GM12878 (cell line): ENCODE measurements around the gene CYTH3. TPM values are rescaled to one million over a fixed set of nuclear protein-coding genes. Genes with fewer than 3 reads are reported as not detected.

Experiments
- ATAC-seq: fragments of 200-7000 bp; cut with Tn5 transposase; 3 replicates; pipeline ENCODE4 v1.9.1; 2020; ENCODE audit warnings: mild to moderate bottlenecking, moderate library complexity
- BruUV-seq: library from RNA; stranded (reverse); fragments of 400-500 nt; replicated peaks from 2 replicates; lab custom pipeline; 2021; lab: Mats Ljungman, UMichigan
- CTCF ChIA-PET: fragments of 300-600 bp; sonication (Branson Sonifier 250); formaldehyde crosslinking; extraction: SDS; loops from one replicate; lab custom pipeline; 2021; ENCODE audit warnings: inconsistent platforms; lab: Yijun Ruan, JAX
- POLR2A ChIA-PET: fragments of 350-600 bp; formaldehyde crosslinking; extraction: SDS; loops from one replicate; lab custom pipeline; 2021; ENCODE audit warnings: inconsistent platforms; lab: Charles Lee
- RAD21 ChIA-PET: fragments of 300-600 bp; sonication (Branson Sonifier 250); formaldehyde crosslinking; loops from one replicate; lab custom pipeline; 2023; ENCODE audit warnings: antibody characterized with exemption; ENCODE audit not compliant: unreplicated experiment; lab: Charles Lee
- SMC1A ChIA-PET: fragments of 300-600 bp; sonication (Branson Sonifier 250); formaldehyde crosslinking; loops from one replicate; lab custom pipeline; 2023; ENCODE audit not compliant: unreplicated experiment, uncharacterized antibody; lab: Charles Lee
- DNase-seq: peaks from one replicate; pipeline ENCODE4 v3.0.0-alpha.2; 2011; ENCODE audit warnings: low read depth, low spot score
- FAIRE-seq: peaks from 3 replicates; lab custom pipeline; 2011; peaks lifted over from hg19 to GRCh38; lab: Jason Lieb, UNC
- H2AFZ ChIP-seq: 2 replicates; pipeline ENCODE4 v1.6.0; 2011; ENCODE audit warnings: low read depth, low read length, control low read depth; ENCODE audit not compliant: control insufficient read depth
- H3K27ac ChIP-seq: 2 replicates; pipeline ENCODE4 v1.5.1; 2011; ENCODE audit warnings: control low read depth; ENCODE audit not compliant: control insufficient read depth, insufficient read depth
- H3K27me3 ChIP-seq, 2 experiments: replicated peaks in 1 of 2; 2 replicates each; pipeline versions ENCODE4 v1.6.0 to v1.6.1; 2011; ENCODE audit warnings: low read length in 1 of 2; ENCODE audit not compliant: control insufficient read depth in 2 of 2, insufficient read depth in 2 of 2
- H3K36me3 ChIP-seq, 2 experiments: 2 replicates each; pipeline ENCODE4 v1.5.1; 2011; ENCODE audit warnings: low read length in 1 of 2; ENCODE audit not compliant: control insufficient read depth in 2 of 2, insufficient read depth in 2 of 2
- H3K4me1 ChIP-seq: 2 replicates; pipeline ENCODE4 v1.6.1; 2011; ENCODE audit warnings: mild to moderate bottlenecking, low read length, moderate library complexity, mixed read lengths; ENCODE audit not compliant: control insufficient read depth, insufficient read depth
- H3K4me2 ChIP-seq: 2 replicates; pipeline ENCODE4 v1.6.0; 2011; ENCODE audit warnings: control low read depth; ENCODE audit not compliant: control insufficient read depth, insufficient read depth
- H3K4me3 ChIP-seq: fragments of 200-600 bp; sonication (generic); 2 replicates; pipeline ENCODE4 v1.5.1; 2016
- H3K79me2 ChIP-seq: 2 replicates; pipeline ENCODE4 v1.6.0; 2011; ENCODE audit warnings: low read length; ENCODE audit not compliant: control insufficient read depth, insufficient read depth
- H3K9ac ChIP-seq: 2 replicates; pipeline ENCODE4 v1.8.0; 2011; ENCODE audit warnings: low read length, control low read depth, mixed read lengths; ENCODE audit not compliant: control insufficient read depth, insufficient read depth
- H3K9me3 ChIP-seq: replicated peaks from 3 replicates; pipeline ENCODE4 v1.5.1; 2011; ENCODE audit warnings: mild to moderate bottlenecking, low read length; ENCODE audit not compliant: control insufficient read depth, insufficient read depth
- H4K20me1 ChIP-seq: 2 replicates; pipeline ENCODE4 v1.6.0; 2011; ENCODE audit not compliant: control insufficient read depth, insufficient read depth
- ASH2L ChIP-seq: fragments of 300-600, 200-600 bp; sonication (generic); IDR thresholded peaks from 2 replicates; pipeline ENCODE4 v1.6.1; 2017; ENCODE audit warnings: low read depth, mild to moderate bottlenecking, borderline replicate concordance
- CEBPB ChIP-seq, 2 experiments: fragments of 150-350 bp in 1 of 2; IDR thresholded peaks; 2 replicates each; pipeline ENCODE4 v1.6.1; 2012 to 2014; ENCODE audit warnings: low read depth in 2 of 2, low read length in 2 of 2, borderline replicate concordance in 1 of 2, inconsistent platforms in 1 of 2
- CREB1 ChIP-seq: IDR thresholded peaks from 2 replicates; pipeline ENCODE4 v1.6.1; 2012; ENCODE audit warnings: low read depth, mild to moderate bottlenecking, inconsistent platforms
- EED ChIP-seq: sonication (generic); IDR thresholded peaks from 2 replicates; pipeline ENCODE4 v1.6.1; 2016; ENCODE audit warnings: antibody characterized with exemption, low read depth
- FOS ChIP-seq: IDR thresholded peaks from 3 replicates; pipeline ENCODE4 v1.6.1; 2011; ENCODE audit warnings: borderline replicate concordance; ENCODE audit not compliant: insufficient read length; ENCODE audit errors: extremely low read depth
- PML ChIP-seq: IDR thresholded peaks from 2 replicates; pipeline ENCODE4 v1.6.1; 2012; ENCODE audit warnings: low read length, inconsistent platforms
- SMAD5 ChIP-seq: IDR thresholded peaks from 2 replicates; pipeline ENCODE4 v1.6.1; 2016; ENCODE audit warnings: antibody characterized with exemption, low read depth
- WGBS: methylation state at CpG from one replicate; pipeline ENCODE4 v1.1.6; 2016; ENCODE audit warnings: low lambda C conversion rate; ENCODE audit not compliant: insufficient replicate concordance, insufficient coverage; ENCODE audit errors: missing lambda C conversion rate; 5-methylcytosine and 5-hydroxymethylcytosine counted together
- in situ Hi-C: fragments of 300-500 bp; cut with MboI; formaldehyde crosslinking; loops from 9 replicates; pipeline ENCODE4 v1.14.3; 2018; ENCODE audit warnings: mixed read lengths
- intact Hi-C: fragments of 100-400 bp; cut with micrococcal nuclease; formaldehyde crosslinking; loops from one replicate; pipeline ENCODE4 v1.14.2; 2022; ENCODE audit not compliant: unreplicated experiment
- polyA plus RNA-seq, 11 experiments: library from polyadenylated mRNA; depleted of rRNA in 4 of 11; unstranded in 6 of 11; stranded (reverse) in 5 of 11; fragments of >200 nt; fragmentation: Nextera tagmentation in 4 of 11; fragmentation: Illumina TruSeq in 1 of 11; extraction: Ambion mirVana in 4 of 11; extraction: Trizol in 1 of 11; gene quantifications; 1 replicate in 1 of 11; 2 replicates in 10 of 11; pipeline versions ENCODE4 v1.2.1 to v1.2.3, GENCODE V29; 2011 to 2016; ENCODE audit warnings: inconsistent platforms in 2 of 11, missing spikeins in 2 of 11, low read depth in 1 of 11
- total RNA-seq, 4 experiments: library from RNA; depleted of rRNA in 3 of 4; stranded (reverse); fragments of >200 nt in 3 of 4; fragmentation: Illumina TruSeq in 1 of 4; extraction: Trizol in 1 of 4; gene quantifications; 2 replicates each; pipeline versions ENCODE4 v1.2.1 to v1.2.3, GENCODE V29; 2013 to 2021
- TF ChIP-seq, protein P1 (sequence below): fragments of 450-650 bp; IDR thresholded peaks from 2 replicates; pipeline ENCODE4 v1.6.1; 2018; ENCODE audit warnings: borderline replicate concordance, mild to moderate bottlenecking; ENCODE audit not compliant: partially characterized antibody

Gene CYTH3
- total and polyA plus RNA-seq, 10 of the 15 experiments (the other 5 are each of a cell fraction or from before 2014, with no cell fraction given) = 0.45 to 28.2 (median 15.7) TPM

DNA sequence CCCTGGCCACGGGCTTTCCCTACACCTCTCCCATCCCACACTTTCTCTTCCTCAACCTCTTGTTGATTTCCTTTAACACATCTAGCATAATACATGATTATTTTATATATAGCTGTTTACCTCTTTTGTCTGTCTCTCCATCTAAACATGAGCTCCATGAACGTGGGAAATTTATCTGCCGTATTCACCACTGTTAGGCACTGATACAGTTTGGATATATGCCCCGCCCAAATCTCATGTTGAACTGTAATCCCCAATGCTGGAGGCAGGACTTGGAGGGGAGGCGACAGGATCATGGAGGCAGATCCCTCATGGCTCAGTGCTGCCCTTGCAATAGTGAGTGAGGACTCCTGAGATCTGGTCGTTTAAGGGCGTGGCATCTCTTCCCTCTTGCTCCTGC lies 5.7 kb downstream of the CYTH3 start:
- peak overlapping the region; percentile 46 for H3K4me2 ChIP-seq
- CTCF ChIA-PET = interaction anchor here (1.1 to 1.7 kb wide), 6 partner anchors 9 to 128 kb away, joined by 3 to 6 read pairs (median 4); no protein-coding TSS in a partner anchor
- peaks cover 3% of the 10 kb centered on the region; the same call in 2 of the 3 replicates for H3K9me3 ChIP-seq
- peaks cover 53% of the 10 kb centered on the region for H3K79me2 ChIP-seq
- H3K27me3 ChIP-seq = no peaks in the 10 kb centered on the region
- no peak overlapping the region for H3K4me3 ChIP-seq
- TF ChIP-seq SMAD5 = no peak
- TF ChIP-seq CEBPB (IDR thresholded peaks at IDR 0.05; ENCODE audit: borderline replicate concordance in 1 of 2, low read depth in 2 of 2, low read length in 2 of 2) = no peak
- TF ChIP-seq, protein P1, sequence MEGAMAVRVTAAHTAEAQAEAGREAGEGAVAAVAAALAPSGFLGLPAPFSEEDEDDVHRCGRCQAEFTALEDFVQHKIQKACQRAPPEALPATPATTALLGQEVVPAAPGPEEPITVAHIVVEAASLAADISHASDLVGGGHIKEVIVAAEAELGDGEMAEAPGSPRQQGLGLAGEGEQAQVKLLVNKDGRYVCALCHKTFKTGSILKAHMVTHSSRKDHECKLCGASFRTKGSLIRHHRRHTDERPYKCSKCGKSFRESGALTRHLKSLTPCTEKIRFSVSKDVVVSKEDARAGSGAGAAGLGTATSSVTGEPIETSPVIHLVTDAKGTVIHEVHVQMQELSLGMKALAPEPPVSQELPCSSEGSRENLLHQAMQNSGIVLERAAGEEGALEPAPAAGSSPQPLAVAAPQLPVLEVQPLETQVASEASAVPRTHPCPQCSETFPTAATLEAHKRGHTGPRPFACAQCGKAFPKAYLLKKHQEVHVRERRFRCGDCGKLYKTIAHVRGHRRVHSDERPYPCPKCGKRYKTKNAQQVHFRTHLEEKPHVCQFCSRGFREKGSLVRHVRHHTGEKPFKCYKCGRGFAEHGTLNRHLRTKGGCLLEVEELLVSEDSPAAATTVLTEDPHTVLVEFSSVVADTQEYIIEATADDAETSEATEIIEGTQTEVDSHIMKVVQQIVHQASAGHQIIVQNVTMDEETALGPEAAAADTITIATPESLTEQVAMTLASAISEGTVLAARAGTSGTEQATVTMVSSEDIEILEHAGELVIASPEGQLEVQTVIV = no peak
- TF ChIP-seq EED = no peak
- TF ChIP-seq FOS = no peak
- TF ChIP-seq PML = no peak
- no peak for TF ChIP-seq CREB1
- TF ChIP-seq ASH2L = no peak
- ATAC-seq (no peak), FAIRE-seq (no peak), DNase-seq (no peak)
- no peak overlapping the region for H3K9ac ChIP-seq
- 78% methylated on average over 7 of the region's 7 CpGs for WGBS
- no peak overlapping the region for H2AFZ ChIP-seq
- in situ Hi-C loops (loop anchor here (25.0 kb wide), 1 partner anchor 1871 kb away; no protein-coding TSS in a partner anchor), intact Hi-C loops (no loop called here)
- POLR2A ChIA-PET = interaction anchor here (1.0 to 1.1 kb wide), 3 partner anchors 8 to 46 kb away, joined by 3 to 5 read pairs (median 4); no protein-coding TSS in a partner anchor
- no peak overlapping the region for H3K27ac ChIP-seq
- SMC1A ChIA-PET = interaction anchor here (0.8 to 6.8 kb wide), 6 partner anchors 8 to 159 kb away, joined by 3 to 141 read pairs (median 4); no protein-coding TSS in a partner anchor
- RAD21 ChIA-PET = interaction anchor here (1.2 to 2.0 kb wide), 4 partner anchors 9 to 19 kb away, joined by 3 to 8 read pairs (median 6); no protein-coding TSS in a partner anchor
- no TSS peak for BruUV-seq
- H3K36me3 ChIP-seq = no peaks in the 10 kb centered on the region
- H4K20me1 ChIP-seq = no peaks in the 10 kb centered on the region
- peaks cover 6% of the 10 kb centered on the region; the same call in 1 of the 2 replicates for H3K4me1 ChIP-seq
